Dendritic cell treated with granulocyte-macrophage colony-stimulating factor and Interleukin-4, amounts not matched to agents 40 ng/mL and 50 ng/mL, for 4 days (primary cell): ENCODE results near the gene NOSIP.
A peak's percentile ranks its signal among the peaks of the same experiment; 100 is the strongest.

Source experiments
- H3K27ac Mint-ChIP-seq: one replicate; pipeline ENCODE4 v1.8.0; 2022; ENCODE audit warnings: mild to moderate bottlenecking, mixed read lengths
- H3K27me3 Mint-ChIP-seq: one replicate; pipeline ENCODE4 v1.8.0; 2022; ENCODE audit warnings: mild to moderate bottlenecking, mixed read lengths
- H3K36me3 Mint-ChIP-seq: one replicate; pipeline ENCODE4 v1.8.0; 2022; ENCODE audit warnings: low read depth, mixed read lengths
- H3K4me1 Mint-ChIP-seq: one replicate; pipeline ENCODE4 v1.8.0; 2022; ENCODE audit warnings: low read depth, mixed read lengths
- H3K4me3 Mint-ChIP-seq: one replicate; pipeline ENCODE4 v1.8.0; 2022; ENCODE audit warnings: mild to moderate bottlenecking, moderate library complexity, mixed read lengths
- H3K9me3 Mint-ChIP-seq: one replicate; pipeline ENCODE4 v1.8.0; 2022; ENCODE audit warnings: mixed read lengths
- intact Hi-C: fragments of 100-400 bp; cut with micrococcal nuclease; formaldehyde crosslinking; loops from one replicate; pipeline ENCODE4 v1.15.0; 2022

NOSIP gene

GRCh38 chr19:49601482-49602038 is 21.2 kb upstream of the NOSIP start:
- H3K36me3 Mint-ChIP-seq: peaks cover 97% of the 10 kb centered on the region
- intact Hi-C loops: no loop called here
- no peak overlapping the region for H3K27ac Mint-ChIP-seq
- no peak overlapping the region for H3K4me3 Mint-ChIP-seq
- H3K27me3 Mint-ChIP-seq: no peaks in the 10 kb centered on the region
- peaks cover 22% of the 10 kb centered on the region for H3K4me1 Mint-ChIP-seq
- H3K9me3 Mint-ChIP-seq: no peaks in the 10 kb centered on the region

- peaks cover 98% of the 10 kb centered on the region for H3K36me3 Mint-ChIP-seq
- no peaks in the 10 kb centered on the region for H3K9me3 Mint-ChIP-seq
- H3K4me3 Mint-ChIP-seq: no peak overlapping the region
- peaks cover 17% of the 10 kb centered on the region for H3K4me1 Mint-ChIP-seq
- intact Hi-C loops: no loop called here
- H3K27ac Mint-ChIP-seq: peak overlapping the region; percentile 61
- H3K27me3 Mint-ChIP-seq: no peaks in the 10 kb centered on the region
These were observed 19.3 kb upstream of the NOSIP start for GRCh38 chr19:49599378-49600295.

GRCh38 chr19:49597703-49597974 is 17.3 kb upstream of the NOSIP start:
- peaks cover 37% of the 10 kb centered on the region for H3K4me1 Mint-ChIP-seq
- intact Hi-C loops: no loop called here

GRCh38 chr19:49596954-49597702 is 16.8 kb upstream of the NOSIP start:
- intact Hi-C loops: no loop called here
- H3K36me3 Mint-ChIP-seq: peaks cover 87% of the 10 kb centered on the region
- no peaks in the 10 kb centered on the region for H3K9me3 Mint-ChIP-seq

More at GRCh38 chr19:49597703-49597974, 17.3 kb upstream of the NOSIP start:
- peaks cover 92% of the 10 kb centered on the region for H3K36me3 Mint-ChIP-seq
- no peak overlapping the region for H3K27ac Mint-ChIP-seq
- no peaks in the 10 kb centered on the region for H3K27me3 Mint-ChIP-seq
- H3K4me3 Mint-ChIP-seq: no peak overlapping the region
- H3K9me3 Mint-ChIP-seq: no peaks in the 10 kb centered on the region

GRCh38 chr19:49596407-49596806 is 16.1 kb upstream of the NOSIP start:
- no peaks in the 10 kb centered on the region for H3K9me3 Mint-ChIP-seq
- intact Hi-C loops: no loop called here
- no peak overlapping the region for H3K27ac Mint-ChIP-seq
- peaks cover 46% of the 10 kb centered on the region for H3K4me1 Mint-ChIP-seq
- H3K27me3 Mint-ChIP-seq: no peaks in the 10 kb centered on the region
- H3K36me3 Mint-ChIP-seq: peaks cover 79% of the 10 kb centered on the region
- no peak overlapping the region for H3K4me3 Mint-ChIP-seq

More at GRCh38 chr19:49596954-49597702, 16.8 kb upstream of the NOSIP start:
- peaks cover 42% of the 10 kb centered on the region for H3K4me1 Mint-ChIP-seq
- H3K27me3 Mint-ChIP-seq: no peaks in the 10 kb centered on the region
- H3K27ac Mint-ChIP-seq: no peak overlapping the region
- no peak overlapping the region for H3K4me3 Mint-ChIP-seq

- Mint-ChIP-seq H3K4me3 (no peak overlapping the region), H3K4me1 (peaks cover 46% of the 10 kb centered on the region), H3K9me3 (no peaks in the 10 kb centered on the region), H3K27me3 (no peaks in the 10 kb centered on the region), H3K27ac (no peak overlapping the region), H3K36me3 (peaks cover 75% of the 10 kb centered on the region)
- intact Hi-C loops: no loop called here
These were observed 15.6 kb upstream of the NOSIP start for GRCh38 chr19:49595819-49596404.

GRCh38 chr19:49594993-49595818 is 14.8 kb upstream of the NOSIP start:
- Mint-ChIP-seq H3K9me3 (no peaks in the 10 kb centered on the region), H3K4me3 (no peak overlapping the region)

GRCh38 chr19:49594157-49594992 is 14.0 kb upstream of the NOSIP start:
- intact Hi-C loops: no loop called here
- H3K36me3 Mint-ChIP-seq: peaks cover 69% of the 10 kb centered on the region
- peaks cover 50% of the 10 kb centered on the region for H3K4me1 Mint-ChIP-seq
- H3K27me3 Mint-ChIP-seq: no peaks in the 10 kb centered on the region
- peak overlapping the region; percentile 82 for H3K27ac Mint-ChIP-seq
- H3K4me3 Mint-ChIP-seq: peak overlapping the region; percentile 84
- no peaks in the 10 kb centered on the region for H3K9me3 Mint-ChIP-seq

More at GRCh38 chr19:49594993-49595818, 14.8 kb upstream of the NOSIP start:
- Mint-ChIP-seq H3K4me1 (peaks cover 47% of the 10 kb centered on the region), H3K27ac (peak overlapping the region; percentile 82), H3K27me3 (no peaks in the 10 kb centered on the region), H3K36me3 (peaks cover 73% of the 10 kb centered on the region)
- intact Hi-C loops: no loop called here

GRCh38 chr19:49593233-49594113 is 13.1 kb upstream of the NOSIP start:
- peak overlapping the region; percentile 84 for H3K4me3 Mint-ChIP-seq
- intact Hi-C loops: no loop called here

GRCh38 chr19:49592486-49593232 is 12.3 kb upstream of the NOSIP start:
- Mint-ChIP-seq H3K4me3 (peak overlapping the region; percentile 84), H3K27ac (peak overlapping the region; percentile 82), H3K9me3 (no peaks in the 10 kb centered on the region), H3K36me3 (peaks cover 52% of the 10 kb centered on the region), H3K27me3 (peaks cover 3% of the 10 kb centered on the region), H3K4me1 (peaks cover 42% of the 10 kb centered on the region)
- intact Hi-C loops: no loop called here

More at GRCh38 chr19:49593233-49594113, 13.1 kb upstream of the NOSIP start:
- peaks cover 60% of the 10 kb centered on the region for H3K36me3 Mint-ChIP-seq
- H3K9me3 Mint-ChIP-seq: no peaks in the 10 kb centered on the region
- H3K4me1 Mint-ChIP-seq: peaks cover 44% of the 10 kb centered on the region
- H3K27me3 Mint-ChIP-seq: peaks cover 3% of the 10 kb centered on the region
- H3K27ac Mint-ChIP-seq: peak overlapping the region; percentile 82

- peaks cover 42% of the 10 kb centered on the region for H3K4me1 Mint-ChIP-seq
- peak overlapping the region; percentile 84 for H3K4me3 Mint-ChIP-seq
- no peaks in the 10 kb centered on the region for H3K9me3 Mint-ChIP-seq
- peaks cover 3% of the 10 kb centered on the region for H3K27me3 Mint-ChIP-seq
- intact Hi-C loops: loop anchor here (2.0 kb wide), 1 partner anchor 85 kb away; the partner anchor contains the start of gene PRMT1
- peak overlapping the region; percentile 82 for H3K27ac Mint-ChIP-seq
- H3K36me3 Mint-ChIP-seq: peaks cover 45% of the 10 kb centered on the region
These were observed 11.6 kb upstream of the NOSIP start for GRCh38 chr19:49591731-49592485.
